NCI-H345 (cell line): ENCODE results near the gene SASH1.

Experiments
- DNase-seq: peaks from one replicate; lab custom pipeline; 2025; lab: John Stamatoyannopoulos, UW

SASH1 gene

GRCh38 chr6:148521586-148521985 lies 178.9 kb downstream of the SASH1 start:
- no peak for DNase-seq

GRCh38 chr6:148523048-148523447 lies 180.4 kb downstream of the SASH1 start:
- DNase-seq, result no peak

GRCh38 chr6:148523551-148523950 lies 180.9 kb downstream of the SASH1 start:
- no peak for DNase-seq

GRCh38 chr6:148524471-148524882 lies 181.8 kb downstream of the SASH1 start:
- no peak for DNase-seq

GRCh38 chr6:148524976-148525375 lies 182.3 kb downstream of the SASH1 start:
- DNase-seq, result no peak

- no peak for DNase-seq
Observed at GRCh38 chr6:148525453-148525852, 182.8 kb downstream of the SASH1 start.

GRCh38 chr6:148526145-148526544 lies 183.5 kb downstream of the SASH1 start:
- no peak for DNase-seq

GRCh38 chr6:148528292-148528691 lies 185.7 kb downstream of the SASH1 start:
- no peak for DNase-seq

- no peak for DNase-seq
Observed at GRCh38 chr6:148529010-148529409, 186.4 kb downstream of the SASH1 start.

- DNase-seq, result no peak
Observed at GRCh38 chr6:148530394-148530953, 187.8 kb downstream of the SASH1 start.

GRCh38 chr6:148530976-148531375 lies 188.3 kb downstream of the SASH1 start:
- DNase-seq, result no peak

- no peak for DNase-seq
Observed at GRCh38 chr6:148532698-148533097, 190.1 kb downstream of the SASH1 start.

- no peak for DNase-seq
Observed at GRCh38 chr6:148533309-148534107, 190.9 kb downstream of the SASH1 start.

GRCh38 chr6:148534871-148535270 lies 192.2 kb downstream of the SASH1 start:
- no peak for DNase-seq

GRCh38 chr6:148535381-148535780 lies 192.7 kb downstream of the SASH1 start:
- no peak for DNase-seq

- DNase-seq, result no peak
Observed at GRCh38 chr6:148535976-148536375, 193.3 kb downstream of the SASH1 start.

- DNase-seq, result no peak
Observed at GRCh38 chr6:148538261-148539190, 195.9 kb downstream of the SASH1 start.

- DNase-seq, result no peak
Observed at GRCh38 chr6:148543540-148543939, 200.9 kb downstream of the SASH1 start.

- no peak for DNase-seq
Observed at GRCh38 chr6:148544421-148544820, 201.8 kb downstream of the SASH1 start.

- DNase-seq, result no peak
Observed at GRCh38 chr6:148545901-148546300, 203.3 kb downstream of the SASH1 start.

- DNase-seq, result no peak
Observed at GRCh38 chr6:148547110-148547509, 204.5 kb downstream of the SASH1 start.

- no peak for DNase-seq
Observed at GRCh38 chr6:148548065-148548748, 205.6 kb downstream of the SASH1 start.
